ENCODE results near the gene MOB2.

MOB2 gene

GRCh38 chr11:1469287-1469910 lies 17.2 kb downstream of the MOB2 start:
- Histone ChIP-seq H3K79me2 (ENCODE audit: insufficient read depth, low read depth) (no peaks in the 10 kb centered on the region), H3K4me3 (IDR thresholded peaks at IDR 0.05; ENCODE audit: insufficient read depth, low read depth, low read length) (no peak overlapping the region), H3K36me3 (ENCODE audit: insufficient read depth) (no peaks in the 10 kb centered on the region), H2AFZ (ENCODE audit: low read depth) (no peak overlapping the region), H3K27ac (no peak overlapping the region), H3K27me3 (ENCODE audit: insufficient read depth, low read depth) (no peaks in the 10 kb centered on the region), H3K4me2 (no peak overlapping the region), H3K4me1 (ENCODE audit: low read depth, poor library complexity, severe bottlenecking) (no peaks in the 10 kb centered on the region), H3K9ac (no peak overlapping the region), H4K20me1 (ENCODE audit: insufficient read depth) (no peaks in the 10 kb centered on the region)
- TF ChIP-seq CTCF (conservative IDR thresholded peaks at IDR 0.05; ENCODE audit: low read depth, low read length) = no peak

- Histone ChIP-seq H3K4me1 (ENCODE audit: low read depth, poor library complexity, severe bottlenecking) (no peaks in the 10 kb centered on the region), H3K27me3 (ENCODE audit: insufficient read depth, low read depth) (no peaks in the 10 kb centered on the region), H3K79me2 (ENCODE audit: insufficient read depth, low read depth) (no peaks in the 10 kb centered on the region), H4K20me1 (ENCODE audit: insufficient read depth) (no peaks in the 10 kb centered on the region), H3K9ac (no peak overlapping the region), H3K4me3 (IDR thresholded peaks at IDR 0.05; ENCODE audit: insufficient read depth, low read depth, low read length) (no peak overlapping the region), H3K36me3 (ENCODE audit: insufficient read depth) (no peaks in the 10 kb centered on the region), H2AFZ (ENCODE audit: low read depth) (no peak overlapping the region), H3K4me2 (no peak overlapping the region), H3K27ac (no peak overlapping the region)
- TF ChIP-seq CTCF (conservative IDR thresholded peaks at IDR 0.05; ENCODE audit: low read depth, low read length) = no peak
Measured at GRCh38 chr11:1468473-1469066, 18.0 kb downstream of the MOB2 start.

GRCh38 chr11:1468002-1468401 lies 18.6 kb downstream of the MOB2 start:
- H3K4me2 ChIP-seq = no peak overlapping the region
- no peaks in the 10 kb centered on the region for H3K79me2 ChIP-seq (ENCODE audit: insufficient read depth, low read depth)
- no peak overlapping the region for H3K4me3 ChIP-seq (IDR thresholded peaks at IDR 0.05; ENCODE audit: insufficient read depth, low read depth, low read length)
- no peak overlapping the region for H3K27ac ChIP-seq
- H2AFZ ChIP-seq (ENCODE audit: low read depth) = no peak overlapping the region
- H3K36me3 ChIP-seq (ENCODE audit: insufficient read depth) = no peaks in the 10 kb centered on the region
- H3K27me3 ChIP-seq (ENCODE audit: insufficient read depth, low read depth) = no peaks in the 10 kb centered on the region
- H3K4me1 ChIP-seq (ENCODE audit: low read depth, poor library complexity, severe bottlenecking) = no peaks in the 10 kb centered on the region
- no peak for TF ChIP-seq CTCF (conservative IDR thresholded peaks at IDR 0.05; ENCODE audit: low read depth, low read length)
- H4K20me1 ChIP-seq (ENCODE audit: insufficient read depth) = no peaks in the 10 kb centered on the region
- H3K9ac ChIP-seq = no peak overlapping the region

- Histone ChIP-seq H3K4me2 (no peak overlapping the region), H3K4me1 (ENCODE audit: low read depth, poor library complexity, severe bottlenecking) (no peaks in the 10 kb centered on the region), H3K4me3 (IDR thresholded peaks at IDR 0.05; ENCODE audit: insufficient read depth, low read depth, low read length) (no peak overlapping the region), H3K27ac (no peak overlapping the region), H3K27me3 (ENCODE audit: insufficient read depth, low read depth) (no peaks in the 10 kb centered on the region), H4K20me1 (ENCODE audit: insufficient read depth) (no peaks in the 10 kb centered on the region), H2AFZ (ENCODE audit: low read depth) (no peak overlapping the region), H3K79me2 (ENCODE audit: insufficient read depth, low read depth) (no peaks in the 10 kb centered on the region), H3K36me3 (ENCODE audit: insufficient read depth) (no peaks in the 10 kb centered on the region), H3K9ac (no peak overlapping the region)
- no peak for TF ChIP-seq CTCF (conservative IDR thresholded peaks at IDR 0.05; ENCODE audit: low read depth, low read length)
Measured at GRCh38 chr11:1467270-1467669, 19.3 kb downstream of the MOB2 start.
